Spinal cord (tissue), 10 donors: ENCODE data around the gene DRC7. TPM values are rescaled to one million over a fixed set of nuclear protein-coding genes. Genes with fewer than 3 reads are reported as not detected.

Experiments used
- DNase-seq, 6 donors: peaks; one replicate each; pipeline versions ENCODE4 v3.0.0 to v3.0.0-alpha.2; 2013 to 2015; ENCODE audit warnings: low spot score in 6 of 6, low read depth in 4 of 6
- H3K27ac ChIP-seq: one replicate; pipeline ENCODE4 v1.5.1; 2013; ENCODE audit warnings: low read depth, low read length, control low read depth
- H3K27me3 ChIP-seq: one replicate; pipeline ENCODE4 v1.6.1; 2013; ENCODE audit warnings: low read length; ENCODE audit not compliant: control insufficient read depth, insufficient read depth
- H3K36me3 ChIP-seq: one replicate; pipeline ENCODE4 v1.6.1; 2013; ENCODE audit warnings: low read length; ENCODE audit not compliant: control insufficient read depth, insufficient read depth
- H3K4me1 ChIP-seq: one replicate; pipeline ENCODE4 v1.6.1; 2013; ENCODE audit warnings: low read length; ENCODE audit not compliant: control insufficient read depth, insufficient read depth
- H3K4me3 ChIP-seq: one replicate; pipeline ENCODE4 v1.5.1; 2013; ENCODE audit warnings: low read depth, low read length, control low read depth
- H3K9me3 ChIP-seq: one replicate; pipeline ENCODE4 v1.6.1; 2013; ENCODE audit warnings: low read length; ENCODE audit not compliant: control insufficient read depth, insufficient read depth
- WGBS: methylation state at CpG from one replicate; pipeline ENCODE4 v1.1.5; 2013; ENCODE audit warnings: missing lambda C conversion rate; ENCODE audit not compliant: insufficient coverage; 5-methylcytosine and 5-hydroxymethylcytosine counted together
- polyA plus RNA-seq, 2 donors: library from polyadenylated mRNA; unstranded; fragments of 120-200 nt; gene quantifications; one replicate each; pipeline ENCODE4 v1.2.1, GENCODE V29; 2013; ENCODE audit not compliant: insufficient read length in 2 of 2
- total RNA-seq, 2 donors: library from RNA; depleted of rRNA in 1 of 2; stranded (reverse); fragments of 120-200 nt in 1 of 2; fragments of >200 nt in 1 of 2; gene quantifications; one replicate each; pipeline versions ENCODE4 v1.2.3 to v1.2.4, GENCODE V29; 2013 to 2014
- donor health status: healthy.

DRC7 gene
- total and polyA plus RNA-seq, 4 donors: 0.69 to 6.0 (median 4.0) TPM

- 74% methylated on average over 18 of the region's 19 CpGs for WGBS
- H3K4me1 ChIP-seq: peaks cover 1% of the 10 kb centered on the region
- H3K36me3 ChIP-seq: peaks cover 99% of the 10 kb centered on the region
- no peak overlapping the region for H3K4me3 ChIP-seq
- H3K27me3 ChIP-seq: no peaks in the 10 kb centered on the region
- H3K27ac ChIP-seq: no peak overlapping the region
- no peak for DNase-seq
- no peaks in the 10 kb centered on the region for H3K9me3 ChIP-seq
Measured at GRCh38 chr16:57658878-57659674, 35.5 kb upstream of the DRC7 start.

- DNase-seq: no peak
- no peak overlapping the region for H3K4me3 ChIP-seq
- WGBS: 90% methylated on average over 8 of the region's 11 CpGs
- peaks cover 99% of the 10 kb centered on the region for H3K36me3 ChIP-seq
- H3K27me3 ChIP-seq: no peaks in the 10 kb centered on the region
- H3K9me3 ChIP-seq: no peaks in the 10 kb centered on the region
- peaks cover 4% of the 10 kb centered on the region for H3K4me1 ChIP-seq
- H3K27ac ChIP-seq: no peak overlapping the region
Measured at GRCh38 chr16:57660715-57661463, 33.7 kb upstream of the DRC7 start.

- Histone ChIP-seq H3K27me3 (no peaks in the 10 kb centered on the region), H3K9me3 (no peaks in the 10 kb centered on the region), H3K4me1 (peaks cover 4% of the 10 kb centered on the region), H3K27ac (no peak overlapping the region), H3K4me3 (no peak overlapping the region), H3K36me3 (peaks cover 99% of the 10 kb centered on the region)
- no peak for DNase-seq
- WGBS: 78% methylated on average over 7 of the region's 7 CpGs
Measured at GRCh38 chr16:57661510-57661909, 33.1 kb upstream of the DRC7 start.

- Histone ChIP-seq H3K27me3 (no peaks in the 10 kb centered on the region), H3K27ac (no peak overlapping the region), H3K36me3 (peaks cover 99% of the 10 kb centered on the region), H3K4me1 (peaks cover 11% of the 10 kb centered on the region), H3K4me3 (no peak overlapping the region), H3K9me3 (no peaks in the 10 kb centered on the region)
- WGBS: 85% methylated on average over 16 of the region's 20 CpGs
- DNase-seq: no peak
Measured at GRCh38 chr16:57661936-57662906, 32.4 kb upstream of the DRC7 start.

GRCh38 chr16:57663436-57663835 is 31.2 kb upstream of the DRC7 start:
- H3K9me3 ChIP-seq: no peaks in the 10 kb centered on the region
- H3K4me1 ChIP-seq: peaks cover 23% of the 10 kb centered on the region
- H3K27me3 ChIP-seq: no peaks in the 10 kb centered on the region
- no peak for DNase-seq
- no peak overlapping the region for H3K27ac ChIP-seq
- peaks cover 97% of the 10 kb centered on the region for H3K36me3 ChIP-seq
- no peak overlapping the region for H3K4me3 ChIP-seq
- 72% methylated on average over 21 of the region's 21 CpGs for WGBS

- H3K4me1 ChIP-seq: peaks cover 25% of the 10 kb centered on the region
- no peaks in the 10 kb centered on the region for H3K9me3 ChIP-seq
- no peak for DNase-seq
- no peaks in the 10 kb centered on the region for H3K27me3 ChIP-seq
- no peak overlapping the region for H3K27ac ChIP-seq
- no peak overlapping the region for H3K4me3 ChIP-seq
- H3K36me3 ChIP-seq: peaks cover 90% of the 10 kb centered on the region
- WGBS: 68% methylated on average over 9 of the region's 15 CpGs
Measured at GRCh38 chr16:57663917-57664661, 30.5 kb upstream of the DRC7 start.

GRCh38 chr16:57664662-57665025 is 30.0 kb upstream of the DRC7 start:
- H3K4me3 ChIP-seq: no peak overlapping the region
- no peak overlapping the region for H3K27ac ChIP-seq
- no peak for DNase-seq
- 89% methylated on average over 3 of the region's 6 CpGs for WGBS
- peaks cover 26% of the 10 kb centered on the region for H3K4me1 ChIP-seq
- peaks cover 85% of the 10 kb centered on the region for H3K36me3 ChIP-seq
- no peaks in the 10 kb centered on the region for H3K9me3 ChIP-seq
- H3K27me3 ChIP-seq: no peaks in the 10 kb centered on the region

GRCh38 chr16:57665541-57665940 is 29.1 kb upstream of the DRC7 start:
- Histone ChIP-seq H3K4me1 (peaks cover 34% of the 10 kb centered on the region), H3K4me3 (no peak overlapping the region), H3K27me3 (no peaks in the 10 kb centered on the region), H3K36me3 (peaks cover 76% of the 10 kb centered on the region), H3K9me3 (no peaks in the 10 kb centered on the region), H3K27ac (no peak overlapping the region)
- DNase-seq: no peak
- 76% methylated on average over 3 of the region's 4 CpGs for WGBS
